HCT116 (cell line): ENCODE results near the gene TEKT5. TPM values are rescaled to one million over a fixed set of nuclear protein-coding genes. Genes with fewer than 3 reads are reported as not detected.
A peak's percentile ranks its signal among the peaks of the same experiment; 100 is the strongest.

Experiments
- ATAC-seq: fragments of 200-7000 bp; cut with Tn5 transposase; 2 replicates; pipeline ENCODE4 v1.9.1; 2020; ENCODE audit warnings: mild to moderate bottlenecking, moderate library complexity
- BruUV-seq: library from RNA; stranded (reverse); fragments of 400-500 nt; replicated peaks from 2 replicates; lab custom pipeline; 2021; lab: Mats Ljungman, UMichigan
- CTCF ChIA-PET: fragments of 300-600 bp; sonication (Branson Sonifier 250); formaldehyde crosslinking; loops from one replicate; lab custom pipeline; 2021; ENCODE audit warnings: antibody characterized with exemption; lab: Charles Lee
- POLR2A ChIA-PET: fragments of 300-600, 350-600 bp; sonication (Branson Sonifier 250); formaldehyde crosslinking; loops from one replicate; lab custom pipeline; 2021; ENCODE audit warnings: antibody characterized with exemption; lab: Charles Lee
- RAD21 ChIA-PET, 2 experiments: fragments of 300-600 bp; sonication (Branson Sonifier 250); formaldehyde crosslinking; loops; one replicate each; lab custom pipeline; 2023; ENCODE audit warnings: low total read pairs in 2 of 2; ENCODE audit not compliant: uncharacterized antibody in 2 of 2, unreplicated experiment in 2 of 2, low non-redundant PET in 1 of 2; lab: Charles Lee
- DNase-seq: peaks from one replicate; pipeline ENCODE4 v3.0.0-alpha.2; 2010; ENCODE audit warnings: low read depth, low spot score
- H2AFZ ChIP-seq: fragments of 200-600 bp; shearing (Covaris generic), sonication (generic); 2 replicates; pipeline ENCODE4 v1.6.1; 2017; ENCODE audit warnings: low read depth, mixed run types, mixed read lengths, antibody characterized with exemption, low read length; ENCODE audit not compliant: poor library complexity, severe bottlenecking
- H3K27ac ChIP-seq: 2 replicates; pipeline ENCODE4 v1.5.1; 2012; ENCODE audit warnings: low read depth, low read length
- H3K27me3 ChIP-seq: fragments of 200-600 bp; sonication (generic); 2 replicates; pipeline ENCODE4 v1.6.1; 2016; ENCODE audit warnings: mixed run types, low read length, mixed read lengths; ENCODE audit not compliant: insufficient read depth
- H3K36me3 ChIP-seq, 2 experiments: fragments of 200-500 bp in 1 of 2; fragments of 200-600 bp in 1 of 2; sonication (Bioruptor generic) in 1 of 2; sonication (generic) in 1 of 2; 2 replicates each; pipeline versions ENCODE4 v1.5.1 to v1.6.1; 2014 to 2016; ENCODE audit warnings: low read length in 2 of 2, inconsistent platforms in 1 of 2, mixed read lengths in 1 of 2, mixed run types in 1 of 2; ENCODE audit not compliant: insufficient read depth in 2 of 2, control insufficient read depth in 1 of 2
- H3K4me1 ChIP-seq, 2 experiments: fragments of 200-600 bp in 1 of 2; sonication (generic) in 1 of 2; 2 replicates each; pipeline versions ENCODE4 v1.5.1 to v1.6.1; 2012 to 2017; ENCODE audit warnings: low read length in 2 of 2, inconsistent platforms in 1 of 2, mild to moderate bottlenecking in 1 of 2, mixed read lengths in 1 of 2, mixed run types in 1 of 2, moderate library complexity in 1 of 2; ENCODE audit not compliant: insufficient read depth in 2 of 2, control insufficient read depth in 1 of 2
- H3K4me2 ChIP-seq: fragments of 200-600 bp; sonication (generic); 2 replicates; pipeline ENCODE4 v1.6.1; 2017; ENCODE audit warnings: mixed run types, low read length, mixed read lengths
- H3K4me3 ChIP-seq, 2 experiments: fragments of 200-600 bp in 1 of 2; sonication (generic) in 1 of 2; replicated peaks in 1 of 2; 2 replicates each; pipeline ENCODE4 v1.5.1; 2011 to 2016; ENCODE audit warnings: low read length in 2 of 2, control low read depth in 1 of 2, low read depth in 1 of 2, mild to moderate bottlenecking in 1 of 2, mixed read lengths in 1 of 2, mixed run types in 1 of 2
- H3K79me2 ChIP-seq: fragments of 200-600 bp; sonication (generic); 2 replicates; pipeline ENCODE4 v1.6.1; 2017; ENCODE audit warnings: mild to moderate bottlenecking, mixed run types, low read length, moderate library complexity, mixed read lengths; ENCODE audit not compliant: insufficient read depth
- H3K9ac ChIP-seq: fragments of 200-600 bp; sonication (generic); 2 replicates; pipeline ENCODE4 v1.6.1; 2016; ENCODE audit warnings: low read length, mixed read lengths
- H3K9me2 ChIP-seq: fragments of 200-600 bp; sonication (generic), shearing (Covaris generic); 2 replicates; pipeline ENCODE4 v1.6.1; 2017; ENCODE audit warnings: mixed run types, mild to moderate bottlenecking, moderate library complexity; ENCODE audit not compliant: insufficient read depth
- H3K9me3 ChIP-seq, 2 experiments: fragments of 200-500 bp in 1 of 2; fragments of 200-600 bp in 1 of 2; sonication (Bioruptor generic) in 1 of 2; sonication (generic) in 1 of 2; 2 replicates each; pipeline ENCODE4 v1.6.1; 2014 to 2017; ENCODE audit warnings: low read length in 2 of 2, mixed read lengths in 2 of 2, inconsistent platforms in 1 of 2, low read depth in 1 of 2, mild to moderate bottlenecking in 1 of 2, mixed run types in 1 of 2, moderate library complexity in 1 of 2; ENCODE audit not compliant: control insufficient read depth in 1 of 2, insufficient read depth in 1 of 2
- H4K20me1 ChIP-seq: fragments of 200-600 bp; sonication (generic), shearing (Covaris generic); 2 replicates; pipeline ENCODE4 v1.6.1; 2017; ENCODE audit warnings: mixed run types, mild to moderate bottlenecking, moderate library complexity; ENCODE audit not compliant: insufficient read depth
- CBX3 ChIP-seq: IDR thresholded peaks from 2 replicates; pipeline ENCODE4 v1.6.1; 2012; ENCODE audit warnings: low read depth
- EGR1 ChIP-seq: IDR thresholded peaks from 2 replicates; pipeline ENCODE4 v1.6.1; 2012; ENCODE audit warnings: low read depth
- ELF1 ChIP-seq: IDR thresholded peaks from 2 replicates; pipeline ENCODE4 v1.6.1; 2012; ENCODE audit warnings: low read depth, borderline replicate concordance
- ZFX ChIP-seq: fragments of 450-650 bp; IDR thresholded peaks from 2 replicates; pipeline ENCODE4 v1.6.1; 2017
- ZNF274 ChIP-seq: fragments of 200-500 bp; sonication (Bioruptor generic); IDR thresholded peaks from 2 replicates; pipeline ENCODE4 v1.6.1; 2014; ENCODE audit warnings: mild to moderate bottlenecking, low read depth, low read length, inconsistent platforms
- intact Hi-C: fragments of 100-400 bp; cut with micrococcal nuclease; formaldehyde crosslinking; loops from 2 replicates; pipeline ENCODE4 v1.10.0; 2022
- total RNA-seq: library from RNA; stranded (reverse); gene quantifications from one replicate; pipeline ENCODE4 v1.2.1, GENCODE V29; 2021; ENCODE audit not compliant: unreplicated experiment
- TF ChIP-seq, protein P1 (sequence below): IDR thresholded peaks from 2 replicates; pipeline ENCODE4 v1.6.1; 2011; ENCODE audit warnings: mild to moderate bottlenecking, low read length, moderate library complexity; ENCODE audit not compliant: insufficient replicate concordance; ENCODE audit errors: extremely low read depth

The TEKT5 gene
- total RNA-seq, 1 experiment from 2014 or later, result 0.37 TPM

- H2AFZ ChIP-seq, result no peak overlapping the region
- no peaks in the 10 kb centered on the region for H3K9me3 ChIP-seq
- no TSS peak for BruUV-seq
- H3K27me3 ChIP-seq, result no peaks in the 10 kb centered on the region
- H4K20me1 ChIP-seq, result no peaks in the 10 kb centered on the region
- CTCF ChIA-PET, result no interaction called here
- ATAC-seq, result no peak
- H3K4me2 ChIP-seq, result peak overlapping the region; percentile 44
- H3K4me1 ChIP-seq, result peaks cover 11 to 17% of the 10 kb centered on the region in 2 experiments
- H3K9ac ChIP-seq, result no peak overlapping the region
- no peaks in the 10 kb centered on the region for H3K9me2 ChIP-seq
- RAD21 ChIA-PET, result no interaction called here
- no peak overlapping the region for H3K4me3 ChIP-seq
- no peaks in the 10 kb centered on the region for H3K36me3 ChIP-seq
- intact Hi-C loops, result no loop called here
- TF ChIP-seq EGR1, result no peak
- H3K27ac ChIP-seq, result no peak overlapping the region
- no peak for DNase-seq
- no peaks in the 10 kb centered on the region for H3K79me2 ChIP-seq
- POLR2A ChIA-PET, result no interaction called here
Measured at GRCh38 chr16:10617662-10618420, 76.9 kb downstream of the TEKT5 start.

GRCh38 chr16:10616756-10617640, 77.7 kb downstream of the TEKT5 start:
- Histone ChIP-seq H4K20me1 (no peaks in the 10 kb centered on the region), H3K9me3 (no peaks in the 10 kb centered on the region), H3K4me1 (peaks cover 11 to 17% of the 10 kb centered on the region in 2 experiments), H3K27me3 (no peaks in the 10 kb centered on the region), H3K9ac (no peak overlapping the region), H3K79me2 (no peaks in the 10 kb centered on the region), H2AFZ (no peak overlapping the region), H3K4me2 (peak overlapping the region; percentile 44), H3K36me3 (no peaks in the 10 kb centered on the region), H3K27ac (no peak overlapping the region; the same call in 1 of the 2 replicates), H3K4me3 (no peak overlapping the region), H3K9me2 (no peaks in the 10 kb centered on the region)
- peak; percentile 85 for ATAC-seq
- ChIA-PET CTCF (no interaction called here), RAD21 (no interaction called here), POLR2A (no interaction called here)
- BruUV-seq, result no TSS peak
- DNase-seq, result peak; percentile 8
- intact Hi-C loops, result no loop called here
- TF ChIP-seq ZFX (no peak), ZNF274 (no peak), CBX3 (no peak), ELF1 (no peak)
- TF ChIP-seq, protein P1, sequence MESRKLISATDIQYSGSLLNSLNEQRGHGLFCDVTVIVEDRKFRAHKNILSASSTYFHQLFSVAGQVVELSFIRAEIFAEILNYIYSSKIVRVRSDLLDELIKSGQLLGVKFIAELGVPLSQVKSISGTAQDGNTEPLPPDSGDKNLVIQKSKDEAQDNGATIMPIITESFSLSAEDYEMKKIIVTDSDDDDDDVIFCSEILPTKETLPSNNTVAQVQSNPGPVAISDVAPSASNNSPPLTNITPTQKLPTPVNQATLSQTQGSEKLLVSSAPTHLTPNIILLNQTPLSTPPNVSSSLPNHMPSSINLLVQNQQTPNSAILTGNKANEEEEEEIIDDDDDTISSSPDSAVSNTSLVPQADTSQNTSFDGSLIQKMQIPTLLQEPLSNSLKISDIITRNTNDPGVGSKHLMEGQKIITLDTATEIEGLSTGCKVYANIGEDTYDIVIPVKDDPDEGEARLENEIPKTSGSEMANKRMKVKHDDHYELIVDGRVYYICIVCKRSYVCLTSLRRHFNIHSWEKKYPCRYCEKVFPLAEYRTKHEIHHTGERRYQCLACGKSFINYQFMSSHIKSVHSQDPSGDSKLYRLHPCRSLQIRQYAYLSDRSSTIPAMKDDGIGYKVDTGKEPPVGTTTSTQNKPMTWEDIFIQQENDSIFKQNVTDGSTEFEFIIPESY, result no peak
